Activated T-helper 1 cell treated with Interleukin-2 at 50 U/mL for 16 hours (primary cell): ENCODE data around the gene MX1.

Experiments used
- DNase-seq: peaks from one replicate; pipeline ENCODE4 v3.0.0-alpha.2; 2020; ENCODE audit warnings: low read depth

MX1 gene, protein sequence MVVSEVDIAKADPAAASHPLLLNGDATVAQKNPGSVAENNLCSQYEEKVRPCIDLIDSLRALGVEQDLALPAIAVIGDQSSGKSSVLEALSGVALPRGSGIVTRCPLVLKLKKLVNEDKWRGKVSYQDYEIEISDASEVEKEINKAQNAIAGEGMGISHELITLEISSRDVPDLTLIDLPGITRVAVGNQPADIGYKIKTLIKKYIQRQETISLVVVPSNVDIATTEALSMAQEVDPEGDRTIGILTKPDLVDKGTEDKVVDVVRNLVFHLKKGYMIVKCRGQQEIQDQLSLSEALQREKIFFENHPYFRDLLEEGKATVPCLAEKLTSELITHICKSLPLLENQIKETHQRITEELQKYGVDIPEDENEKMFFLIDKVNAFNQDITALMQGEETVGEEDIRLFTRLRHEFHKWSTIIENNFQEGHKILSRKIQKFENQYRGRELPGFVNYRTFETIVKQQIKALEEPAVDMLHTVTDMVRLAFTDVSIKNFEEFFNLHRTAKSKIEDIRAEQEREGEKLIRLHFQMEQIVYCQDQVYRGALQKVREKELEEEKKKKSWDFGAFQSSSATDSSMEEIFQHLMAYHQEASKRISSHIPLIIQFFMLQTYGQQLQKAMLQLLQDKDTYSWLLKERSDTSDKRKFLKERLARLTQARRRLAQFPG

DNA sequence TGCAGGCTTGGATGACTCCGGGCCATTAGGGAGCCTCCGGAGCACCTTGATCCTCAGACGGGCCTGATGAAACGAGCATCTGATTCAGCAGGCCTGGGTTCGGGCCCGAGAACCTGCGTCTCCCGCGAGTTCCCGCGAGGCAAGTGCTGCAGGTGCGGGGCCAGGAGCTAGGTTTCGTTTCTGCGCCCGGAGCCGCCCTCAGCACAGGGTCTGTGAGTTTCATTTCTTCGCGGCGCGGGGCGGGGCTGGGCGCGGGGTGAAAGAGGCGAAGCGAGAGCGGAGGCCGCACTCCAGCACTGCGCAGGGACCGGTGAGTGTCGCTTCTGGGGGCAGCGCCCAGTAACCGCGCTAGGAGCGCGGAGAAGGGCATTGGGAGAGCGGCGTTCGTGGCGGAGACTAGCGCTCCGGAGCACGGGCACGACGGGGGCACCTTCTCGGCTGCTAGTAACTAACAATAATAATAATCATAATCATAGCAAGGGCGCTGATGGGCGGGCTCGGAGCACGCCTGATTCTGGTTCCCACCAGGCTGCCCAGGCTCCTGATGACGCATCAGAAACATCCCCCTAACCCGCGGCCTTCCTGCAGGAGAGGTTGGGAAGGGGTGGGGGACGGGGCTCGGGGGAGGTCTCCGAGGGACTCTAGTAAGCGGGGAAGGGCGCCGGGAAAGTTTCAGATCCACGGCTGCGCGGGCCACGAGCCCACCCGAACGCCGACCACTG lies at the start of gene MX1:
TSS of gene MX1 (plus strand) at position 286 of the 722 bp plus-strand sequence. CDS start 5,832 bp downstream, outside the sequence.
- DNase-seq, result peak; percentile 80

DNA sequence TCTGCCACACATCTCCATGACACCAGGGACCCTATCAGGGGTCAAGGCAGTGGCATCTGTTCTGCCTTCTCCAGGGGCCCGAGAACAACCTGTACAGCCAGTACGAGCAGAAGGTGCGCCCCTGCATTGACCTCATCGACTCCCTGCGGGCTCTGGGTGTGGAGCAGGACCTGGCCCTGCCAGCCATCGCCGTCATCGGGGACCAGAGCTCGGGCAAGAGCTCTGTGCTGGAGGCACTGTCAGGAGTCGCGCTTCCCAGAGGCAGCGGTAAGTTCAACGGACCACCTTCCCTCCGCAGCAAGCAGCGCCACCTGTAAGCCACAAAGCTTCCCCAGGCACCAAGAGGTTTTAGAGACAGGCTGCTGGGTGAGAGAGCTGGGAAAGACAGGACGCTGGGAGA lies 48.3 kb upstream of the MX1 start:
- no peak for DNase-seq

DNA sequence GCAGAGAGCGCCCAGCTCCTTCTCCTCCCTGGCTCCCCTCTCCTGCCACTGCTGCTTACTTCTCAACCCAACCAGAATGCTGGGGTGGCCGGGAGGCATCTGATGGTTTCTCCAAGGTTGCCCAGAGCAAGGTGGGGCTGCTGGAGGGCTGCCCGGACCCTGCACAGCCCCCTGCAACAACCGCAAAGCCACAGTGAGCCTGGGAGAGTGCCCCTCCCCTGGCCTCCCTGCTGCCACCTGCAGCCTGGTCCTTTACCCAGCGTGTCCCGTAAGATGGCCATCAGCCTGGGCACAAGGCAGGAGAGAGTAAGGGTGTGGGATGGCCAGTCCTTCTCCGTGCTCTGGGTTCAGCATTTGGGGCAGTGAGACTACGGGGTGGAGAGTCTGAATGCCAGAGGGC lies 47.2 kb upstream of the MX1 start:
- no peak for DNase-seq

DNA sequence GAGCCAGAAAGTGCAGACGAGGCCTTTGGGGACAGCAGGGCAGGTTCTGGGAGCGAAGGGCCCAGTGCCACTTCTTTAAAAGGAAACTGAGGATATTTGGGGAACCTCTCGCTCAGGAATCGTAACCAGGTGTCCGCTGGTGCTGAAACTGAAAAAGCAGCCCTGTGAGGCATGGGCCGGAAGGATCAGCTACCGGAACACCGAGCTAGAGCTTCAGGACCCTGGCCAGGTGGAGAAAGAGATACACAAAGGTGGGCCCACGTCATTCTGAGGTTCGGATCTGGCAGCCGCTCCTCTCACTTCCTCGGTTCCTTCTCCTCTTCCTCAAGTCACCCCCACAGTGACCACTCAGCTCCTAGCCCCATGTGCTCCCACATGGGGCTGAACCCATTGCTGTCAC lies 46.1 kb upstream of the MX1 start:
- no peak for DNase-seq

DNA sequence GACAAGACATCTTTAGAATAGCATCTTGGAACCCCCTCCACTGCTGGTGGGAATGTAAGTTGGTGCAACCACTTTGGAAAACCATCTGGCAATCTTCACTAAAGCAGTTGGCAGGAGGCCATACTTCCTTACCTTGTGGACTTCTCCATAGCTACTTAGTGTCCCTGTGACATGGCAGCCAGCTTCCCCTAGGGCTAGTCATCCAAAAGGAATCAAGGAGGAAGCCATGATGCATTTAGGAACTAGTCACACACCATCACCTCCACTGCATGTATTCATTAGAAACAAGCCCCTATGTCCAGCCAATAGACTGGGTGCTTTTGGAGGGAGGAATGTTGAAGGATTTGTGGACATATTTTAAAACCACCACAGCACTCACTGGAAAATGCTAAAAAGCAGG lies 44.3 kb upstream of the MX1 start:
- DNase-seq, result no peak

DNA sequence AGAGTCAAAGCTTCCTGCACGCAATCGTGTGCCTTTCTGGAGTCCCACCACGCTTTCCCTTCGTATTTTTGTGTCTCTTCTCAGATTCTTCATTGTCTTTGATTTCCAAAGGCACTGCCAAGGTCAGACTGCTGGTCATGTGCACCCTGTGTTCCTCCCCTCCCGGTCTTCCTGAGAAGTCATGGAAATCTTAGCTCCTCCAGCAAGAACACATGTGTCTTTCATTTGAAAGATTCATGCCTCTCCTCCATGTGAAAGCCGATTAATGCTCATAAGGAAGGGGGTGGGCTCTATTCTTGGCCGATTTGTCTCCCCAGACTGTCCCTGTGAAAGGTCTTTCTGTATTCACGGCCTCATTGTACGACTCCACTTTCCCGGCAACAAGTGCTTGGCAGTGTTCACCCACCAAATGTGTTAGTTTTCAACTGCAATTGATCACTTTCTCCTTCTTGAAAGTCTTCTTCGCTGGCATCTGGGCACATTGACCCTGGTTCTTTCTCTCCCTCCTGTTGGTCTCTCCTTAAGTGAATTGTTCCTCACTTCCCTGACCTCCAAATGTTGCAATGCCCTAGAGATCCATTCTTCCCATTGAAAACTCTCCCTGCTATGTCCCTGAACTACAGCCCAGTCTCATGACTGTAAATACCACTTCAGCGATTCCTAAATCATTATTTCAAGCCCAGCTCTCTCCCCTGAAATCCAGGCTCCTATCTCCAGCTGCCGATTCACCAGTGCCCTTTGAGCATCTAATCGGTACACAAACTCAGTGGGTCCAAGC lies 38.8 kb upstream of the MX1 start:
- no peak for DNase-seq

DNA sequence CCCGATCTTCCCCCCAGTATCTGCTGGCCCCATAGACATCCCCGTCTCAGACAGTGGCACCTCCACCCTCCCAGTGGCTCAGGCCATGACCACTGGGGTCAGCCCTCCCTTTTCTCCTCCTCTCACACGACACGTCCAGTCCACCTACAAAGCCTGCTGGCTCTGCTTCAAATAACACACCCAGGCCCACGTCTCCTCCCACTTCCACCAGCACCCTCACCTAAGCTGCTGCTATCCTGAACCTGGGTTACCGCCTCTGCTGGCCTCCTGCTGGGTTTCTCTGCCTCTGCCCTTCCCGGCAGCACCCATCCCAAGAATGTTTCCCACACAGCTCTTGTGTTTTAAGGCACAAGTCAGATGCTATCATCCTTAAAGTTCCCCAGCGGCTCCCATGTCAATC lies 38.2 kb upstream of the MX1 start:
- no peak for DNase-seq

DNA sequence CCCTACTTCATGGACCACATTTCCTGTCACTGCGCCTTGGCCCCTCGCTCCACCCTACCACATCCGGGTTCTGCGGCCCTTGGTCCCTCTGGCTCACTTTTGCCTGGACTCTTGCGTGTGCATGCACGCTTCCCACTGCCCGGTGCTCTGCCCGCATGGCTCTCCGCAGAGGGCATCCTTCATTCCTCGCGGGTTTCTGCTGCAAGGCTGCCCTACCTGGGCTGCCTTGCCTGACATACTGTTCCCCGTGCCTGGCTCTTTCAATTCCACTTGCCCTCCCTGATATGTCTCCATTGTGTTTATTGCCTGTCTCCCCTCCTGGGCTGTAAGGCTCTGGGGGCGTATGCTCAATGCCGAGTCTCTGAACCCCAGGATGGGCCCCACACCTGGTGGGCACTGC lies 37.8 kb upstream of the MX1 start:
- DNase-seq, result no peak

DNA sequence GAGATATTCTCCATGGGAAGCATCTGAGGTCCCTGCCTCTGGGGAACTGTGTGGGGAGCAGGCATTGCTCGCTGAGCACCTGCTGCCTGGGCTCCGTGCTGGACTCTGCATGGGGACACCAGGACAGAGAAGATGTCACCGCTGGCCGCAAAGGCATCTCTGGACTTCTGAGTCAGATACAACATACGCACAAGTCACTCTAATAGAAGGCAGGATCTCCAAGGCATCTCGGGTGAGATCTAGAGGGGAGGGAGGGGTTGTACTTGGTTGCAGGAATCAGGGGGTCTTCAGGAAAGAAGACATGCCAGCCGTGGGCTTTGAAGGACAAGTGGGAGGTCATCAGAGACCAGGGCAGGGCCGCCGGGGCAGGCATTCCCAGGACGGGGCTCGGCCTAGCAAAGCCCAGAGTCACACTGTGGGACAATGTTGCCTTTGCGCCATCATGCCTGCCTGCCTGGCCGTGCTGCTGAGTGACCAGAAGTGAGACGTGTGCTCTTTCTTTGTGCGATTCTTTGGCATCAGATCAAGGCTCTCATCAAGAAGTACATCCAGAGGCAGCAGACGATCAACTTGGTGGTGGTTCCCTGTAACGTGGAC lies 35.9 kb upstream of the MX1 start:
- no peak for DNase-seq

DNA sequence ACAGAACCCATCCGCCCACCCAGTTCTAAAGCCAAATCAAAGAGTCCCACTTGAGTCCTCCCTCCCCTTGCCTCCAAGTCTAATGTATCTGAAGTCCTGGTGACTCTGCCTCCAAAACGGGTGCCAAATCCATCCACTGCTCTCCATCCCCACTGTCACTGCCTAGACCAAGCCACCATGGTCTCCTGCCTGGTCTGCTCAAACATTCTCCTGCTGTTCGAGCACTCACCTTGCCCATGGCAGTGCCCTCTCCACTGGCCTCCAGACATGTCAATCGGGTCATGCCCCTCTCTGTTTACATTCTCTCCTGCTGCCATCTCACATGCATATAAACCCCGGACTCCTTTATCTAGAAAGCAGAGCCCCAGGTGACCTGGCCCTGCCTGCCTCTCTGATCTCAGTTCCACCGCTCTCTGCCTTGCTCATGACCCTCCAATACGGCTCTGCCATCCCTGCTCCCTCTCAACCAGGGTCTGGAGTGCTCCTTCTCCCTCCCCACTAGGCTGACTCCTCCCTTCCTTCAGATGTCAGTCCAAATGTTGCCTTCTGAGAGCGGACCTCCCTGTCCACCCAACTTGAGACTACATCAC lies 32.1 kb upstream of the MX1 start:
- DNase-seq, result no peak

DNA sequence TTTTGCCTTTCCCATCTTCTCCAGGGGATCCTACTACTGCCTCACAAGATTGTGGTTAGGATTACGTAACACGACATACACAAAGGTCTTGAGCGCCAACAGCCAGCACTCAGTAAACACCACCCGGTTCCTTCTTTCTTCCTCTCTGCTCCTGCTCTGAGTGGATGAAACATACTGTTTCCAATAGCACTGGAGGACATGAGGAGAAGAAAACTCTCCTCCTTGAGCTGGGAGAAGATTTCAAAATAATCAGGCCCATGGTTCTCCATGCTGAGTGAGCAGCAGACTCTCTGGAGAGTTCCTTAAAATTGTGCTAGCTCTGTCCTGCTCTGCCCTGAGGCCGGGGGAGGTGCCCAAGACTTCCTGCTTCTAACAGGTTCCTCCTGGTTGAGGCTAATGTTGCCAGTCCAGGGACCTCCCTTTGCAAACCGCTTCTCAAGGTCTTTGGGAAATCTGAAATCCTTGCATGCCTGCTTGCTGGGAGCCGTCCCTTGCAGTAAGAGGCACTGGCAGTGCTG lies 29.4 kb upstream of the MX1 start:
- DNase-seq, result no peak

DNA sequence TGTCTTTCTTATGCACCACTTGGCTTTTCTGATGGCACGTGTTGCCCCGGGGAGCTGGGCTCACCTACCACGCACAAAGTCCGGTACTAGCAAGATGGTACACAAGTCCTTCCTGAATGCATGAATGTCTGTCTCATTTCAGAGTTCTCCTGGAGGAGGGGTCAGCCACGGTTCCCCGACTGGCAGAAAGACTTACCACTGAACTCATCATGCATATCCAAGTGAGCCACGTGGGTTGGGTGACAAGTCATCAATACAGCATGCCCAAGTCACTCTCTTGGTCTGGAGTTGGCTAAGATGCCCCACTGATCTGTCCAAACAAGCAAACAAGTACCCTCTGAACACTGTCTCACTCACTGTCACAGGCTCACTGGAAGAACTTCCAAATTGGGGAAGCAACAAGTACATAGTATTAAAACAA lies 28.6 kb upstream of the MX1 start:
- DNase-seq, result no peak

DNA sequence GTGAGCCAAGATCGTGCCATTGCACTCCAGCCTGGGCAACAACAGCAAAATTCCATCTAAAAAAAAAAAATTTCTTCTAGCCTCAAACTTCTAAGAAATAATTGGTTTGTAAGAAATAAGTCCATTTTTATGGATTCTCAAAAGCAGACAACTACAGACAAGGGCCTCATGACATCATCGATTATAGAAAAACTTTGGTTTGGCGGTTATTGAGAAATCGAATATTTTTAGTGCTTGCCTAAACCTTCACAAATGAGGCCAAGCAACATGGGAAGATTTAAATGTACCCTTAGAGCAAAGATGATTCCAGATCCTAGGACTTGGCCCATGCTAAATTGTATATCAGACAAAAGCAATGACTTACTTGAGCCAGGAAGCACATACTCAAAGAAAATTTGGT lies 27.8 kb upstream of the MX1 start:
- no peak for DNase-seq

DNA sequence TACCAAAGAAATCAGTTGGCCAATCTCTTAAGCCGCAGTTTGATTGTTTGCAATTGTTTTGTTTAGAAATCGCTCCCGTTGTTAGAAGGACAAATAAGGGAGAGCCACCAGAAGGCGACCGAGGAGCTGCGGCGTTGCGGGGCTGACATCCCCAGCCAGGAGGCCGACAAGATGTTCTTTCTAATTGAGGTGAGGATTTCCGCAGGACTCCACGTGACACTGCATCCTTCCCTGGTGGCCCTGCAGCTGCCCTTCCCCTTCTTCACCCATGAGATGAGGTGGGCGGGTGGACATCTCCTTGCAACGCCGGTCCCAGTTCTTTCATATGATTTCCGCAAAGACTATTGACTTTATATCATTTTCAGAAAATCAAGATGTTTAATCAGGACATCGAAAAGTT lies 27.2 kb upstream of the MX1 start:
- no peak for DNase-seq

DNA sequence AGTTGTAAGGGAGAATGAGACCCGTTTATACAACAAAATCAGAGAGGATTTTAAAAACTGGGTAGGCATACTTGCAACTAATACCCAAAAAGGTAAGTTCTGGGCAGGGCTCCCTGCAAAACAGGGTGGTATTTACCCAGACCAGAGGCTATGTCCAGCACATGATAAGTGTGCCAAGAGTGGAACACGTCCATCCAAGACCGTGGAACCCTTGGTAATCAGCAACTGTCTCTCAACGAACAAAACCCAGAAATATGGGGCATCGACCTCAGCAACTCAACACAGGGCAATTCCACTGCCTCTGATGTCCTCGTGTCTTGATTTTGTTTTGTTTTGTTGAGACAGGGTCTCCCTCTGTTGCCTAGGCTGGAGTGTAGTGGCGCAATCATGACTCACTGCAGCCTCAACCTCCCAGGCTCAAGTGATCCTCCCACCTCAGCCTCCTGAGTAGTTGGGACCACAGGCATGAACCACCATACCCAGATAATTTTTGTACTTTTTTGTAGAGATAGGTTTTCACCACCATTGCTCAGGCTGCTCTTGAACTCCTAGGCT lies 26.7 kb upstream of the MX1 start:
- no peak for DNase-seq

DNA sequence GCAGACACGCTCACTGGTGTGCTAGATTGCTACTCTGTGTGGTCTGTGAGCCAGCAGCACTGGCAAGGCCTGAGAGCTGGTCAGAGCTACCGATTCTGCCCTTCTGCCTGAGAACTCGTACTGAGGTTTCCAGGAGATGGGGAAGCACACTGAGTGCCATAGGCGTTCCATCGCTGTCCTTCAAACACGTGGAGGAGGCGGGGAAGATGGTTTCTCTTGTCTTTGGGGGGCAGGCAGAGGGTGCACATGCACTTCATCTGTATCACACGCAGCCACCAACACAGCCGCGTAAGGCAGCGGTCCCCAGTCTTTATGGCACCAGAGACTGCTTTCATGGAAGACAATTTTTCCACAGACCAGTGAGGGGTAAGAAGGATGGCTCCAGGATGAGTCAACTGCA lies 23.8 kb upstream of the MX1 start:
- DNase-seq, result no peak

DNA sequence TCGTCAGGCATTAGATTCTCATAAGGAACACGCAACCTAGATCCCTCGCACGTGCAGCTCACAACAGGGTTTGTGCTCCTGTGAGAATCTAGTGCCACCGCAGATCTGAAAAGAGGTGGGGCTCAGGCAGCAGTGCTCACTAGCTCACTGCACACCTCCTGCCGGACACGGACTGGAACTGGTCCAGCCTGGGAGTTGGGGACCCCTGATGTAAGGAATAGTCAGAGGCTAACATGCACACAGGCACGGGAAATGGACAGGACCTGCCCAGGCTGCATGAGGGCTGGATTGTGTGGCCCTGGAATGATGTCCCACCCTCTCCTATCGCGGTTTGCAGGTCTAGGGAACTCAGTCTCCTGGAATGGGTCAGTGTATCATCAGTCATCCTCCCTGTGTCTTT lies 23.2 kb upstream of the MX1 start:
- DNase-seq, result no peak

DNA sequence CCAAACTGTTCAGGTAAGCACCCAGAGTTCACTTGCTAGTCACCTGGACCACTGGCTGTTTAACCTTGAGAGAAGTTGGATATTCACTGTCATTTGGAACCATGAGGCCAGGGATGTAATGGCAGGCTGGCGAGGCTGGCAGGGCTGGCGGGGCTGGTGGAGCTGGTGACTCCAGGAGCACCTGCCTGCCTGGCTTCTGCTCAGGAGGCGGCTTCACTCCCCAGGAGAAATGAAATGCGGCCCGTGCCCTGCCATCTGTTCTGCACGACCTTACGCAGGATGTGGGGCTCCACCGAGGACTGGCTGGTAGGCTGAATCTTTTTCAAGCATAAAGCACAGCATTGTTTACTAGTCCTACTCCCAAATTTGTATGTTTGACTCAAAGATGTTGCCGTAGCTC lies 22.7 kb upstream of the MX1 start:
- DNase-seq, result no peak

DNA sequence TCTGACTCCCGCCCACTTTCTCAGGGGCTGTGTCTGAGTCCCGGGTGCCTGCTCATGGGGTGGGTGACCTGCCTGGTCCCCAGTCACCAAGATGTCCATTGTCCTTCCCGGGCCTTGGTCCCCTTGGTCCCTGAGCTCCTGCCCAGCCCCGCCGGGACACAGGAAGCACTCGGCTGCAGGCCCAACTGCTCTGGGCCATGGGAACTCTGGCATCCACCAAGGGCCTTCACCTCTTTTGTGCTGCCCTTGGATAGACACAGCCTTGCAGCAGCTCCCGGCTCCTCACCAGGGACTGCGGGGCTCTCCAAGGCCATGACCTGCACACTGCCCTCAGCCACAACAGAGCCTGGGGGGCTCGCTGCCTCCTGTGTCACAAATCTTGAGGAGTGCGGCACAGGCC lies 22.1 kb upstream of the MX1 start:
- no peak for DNase-seq

DNA sequence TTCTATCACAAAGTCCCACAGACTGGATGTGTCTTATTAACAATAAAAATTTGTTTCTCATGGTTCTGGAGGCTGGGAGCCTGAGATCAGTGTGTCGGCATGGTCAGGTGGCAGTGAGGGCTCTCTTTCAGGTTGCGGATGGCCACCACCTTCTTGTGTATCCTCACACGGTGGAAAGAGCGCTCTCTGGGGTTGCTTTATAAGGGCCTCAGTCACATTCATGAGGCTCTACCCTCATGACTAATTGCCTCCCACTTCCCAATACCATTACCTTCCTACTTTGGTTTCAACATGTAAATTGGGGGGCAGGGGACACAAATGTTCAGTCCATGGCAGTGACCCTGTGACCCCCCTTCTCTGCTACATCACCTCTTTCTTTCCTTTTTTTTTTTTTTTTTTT lies 20.7 kb upstream of the MX1 start:
- DNase-seq, result no peak

DNA sequence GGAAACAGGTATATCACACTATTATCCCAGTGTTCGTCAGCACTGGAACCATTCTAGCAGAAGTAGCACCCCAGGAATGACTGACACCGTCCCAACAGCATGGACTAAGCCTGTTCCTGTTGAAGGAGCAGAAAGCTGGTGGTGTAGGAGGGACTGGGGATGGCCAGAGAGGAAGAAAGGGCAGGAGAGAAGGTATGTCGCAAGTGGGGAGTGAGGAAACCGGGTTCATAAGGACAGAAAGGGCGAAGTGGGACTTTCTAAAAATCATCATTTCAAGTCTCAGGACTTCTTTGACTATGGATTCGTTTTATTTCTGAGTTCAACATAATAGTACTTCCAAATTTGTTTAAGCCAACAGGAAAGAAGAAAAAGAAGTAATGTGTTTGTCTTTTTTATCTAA lies 19.7 kb upstream of the MX1 start:
- no peak for DNase-seq
